HepG2 (cell line): Measurements from ENCODE around the gene PTH2. TPM values are rescaled to one million over a fixed set of nuclear protein-coding genes. Genes with fewer than 3 reads are reported as not detected.

Source experiments
- ATAC-seq: fragments of 200-7000 bp; cut with Tn5 transposase; 3 replicates; pipeline ENCODE4 v1.9.1; 2020; ENCODE audit warnings: mild to moderate bottlenecking, moderate library complexity
- BruUV-seq: library from RNA; stranded (reverse); fragments of 400-500 nt; replicated peaks from 2 replicates; lab custom pipeline; 2021; lab: Mats Ljungman, UMichigan
- CTCF ChIA-PET: fragments of 300-600 bp; formaldehyde crosslinking; extraction: SDS; loops from one replicate; lab custom pipeline; 2021; ENCODE audit warnings: low total read pairs, inconsistent platforms, low intra/inter-chr PET ratio; lab: Yijun Ruan, JAX
- POLR2A ChIA-PET: fragments of 350-600 bp; sonication (Branson Sonifier 250); formaldehyde crosslinking; loops from one replicate; lab custom pipeline; 2020; ENCODE audit warnings: antibody characterized with exemption, inconsistent platforms; lab: Yijun Ruan, JAX
- DNase-seq: peaks from one replicate; pipeline ENCODE4 v3.0.0-alpha.2; 2015; ENCODE audit warnings: low spot score
- FAIRE-seq: peaks from 3 replicates; lab custom pipeline; 2011; peaks lifted over from hg19 to GRCh38; lab: Jason Lieb, UNC
- H2AFZ ChIP-seq: one replicate; pipeline ENCODE4 v1.6.1; 2011; ENCODE audit warnings: low read length, inconsistent platforms
- H3K27ac ChIP-seq: fragments of 300-600 bp; 3 replicates; pipeline ENCODE4 v1.8.0; 2011; ENCODE audit warnings: mixed run types, mild to moderate bottlenecking, mixed read lengths, low read length, inconsistent platforms; ENCODE audit not compliant: insufficient read depth; ENCODE audit errors: extremely low read length
- H3K27me3 ChIP-seq, 2 experiments: fragments of 200-600 bp in 1 of 2; 2 replicates in 1 of 2; 3 replicates in 1 of 2; pipeline versions ENCODE4 v1.6.0 to v1.8.0; 2011; ENCODE audit warnings: low read length in 2 of 2, mild to moderate bottlenecking in 2 of 2, moderate library complexity in 2 of 2, inconsistent platforms in 1 of 2; ENCODE audit not compliant: insufficient read depth in 2 of 2, control insufficient read depth in 1 of 2
- H3K36me3 ChIP-seq, 2 experiments: fragments of 200-600 bp in 1 of 2; replicated peaks in 1 of 2; 2 replicates in 1 of 2; 3 replicates in 1 of 2; pipeline versions ENCODE4 v1.5.1 to v1.8.0; 2011; ENCODE audit warnings: low read length in 2 of 2, inconsistent platforms in 1 of 2; ENCODE audit not compliant: insufficient read depth in 2 of 2, control insufficient read depth in 1 of 2
- H3K4me1 ChIP-seq: 2 replicates; pipeline ENCODE4 v1.5.1; 2012; ENCODE audit warnings: low read length, inconsistent platforms; ENCODE audit not compliant: insufficient read depth
- H3K4me2 ChIP-seq: 2 replicates; pipeline ENCODE4 v1.6.0; 2011; ENCODE audit warnings: low read depth, low read length, inconsistent platforms
- H3K4me3 ChIP-seq, 3 experiments: fragments of 200-600 bp in 1 of 3; sonication (generic), shearing (Covaris generic) in 1 of 3; replicated peaks in 1 of 3; 2 replicates each; pipeline ENCODE4 v1.5.1; 2011 to 2016; ENCODE audit warnings: low read length in 3 of 3, inconsistent platforms in 2 of 3, low read depth in 2 of 3, mild to moderate bottlenecking in 2 of 3, control low read depth in 1 of 3, mixed read lengths in 1 of 3; ENCODE audit not compliant: insufficient read depth in 1 of 3
- H3K79me2 ChIP-seq: one replicate; pipeline ENCODE4 v1.6.1; 2011; ENCODE audit warnings: low read length, inconsistent platforms; ENCODE audit not compliant: insufficient read depth
- H3K9ac ChIP-seq: 2 replicates; pipeline ENCODE4 v1.6.0; 2011; ENCODE audit warnings: mild to moderate bottlenecking, low read depth, low read length, inconsistent platforms; ENCODE audit not compliant: insufficient read depth
- H3K9me3 ChIP-seq: 2 replicates; pipeline ENCODE4 v1.5.1; 2012; ENCODE audit warnings: mild to moderate bottlenecking, low read length
- H4K20me1 ChIP-seq: 2 replicates; pipeline ENCODE4 v1.6.0; 2011; ENCODE audit warnings: inconsistent platforms, mild to moderate bottlenecking, low read length, moderate library complexity; ENCODE audit not compliant: insufficient read depth
- MAFF ChIP-seq: IDR thresholded peaks from 2 replicates; pipeline ENCODE4 v1.6.1; 2011; ENCODE audit warnings: low read depth, low read length, improper control_type of control experiment
- NR3C1 ChIP-seq: sonication (generic); formaldehyde crosslinking; IDR thresholded peaks from 2 replicates; pipeline ENCODE4 v1.4.0; 2020; ENCODE audit warnings: missing genetic modification reagents
- PRMT3 ChIP-seq: sonication (generic); formaldehyde crosslinking; IDR thresholded peaks from 2 replicates; pipeline ENCODE4 v1.8.1; 2022; ENCODE audit warnings: low read depth, mild to moderate bottlenecking, moderate library complexity, missing genetic modification reagents, borderline replicate concordance
- SRSF1 ChIP-seq: fragments of 200-400 bp; formaldehyde crosslinking; optimal IDR thresholded peaks from 2 replicates; pipeline ENCODE3; 2017; ENCODE audit warnings: mild to moderate bottlenecking, low read depth, low read length, moderate library complexity
- ZNF451 ChIP-seq: sonication (generic); formaldehyde crosslinking; IDR thresholded peaks from 2 replicates; pipeline ENCODE4 v1.5.0; 2020; ENCODE audit warnings: mild to moderate bottlenecking, missing genetic modification reagents
- ZNF598 ChIP-seq: sonication (generic); formaldehyde crosslinking; IDR thresholded peaks from 2 replicates; pipeline ENCODE4 v1.5.1; 2020; ENCODE audit warnings: mild to moderate bottlenecking, missing genetic modification reagents, borderline replicate concordance
- ZNF629 ChIP-seq: sonication (generic); formaldehyde crosslinking; conservative IDR thresholded peaks from 2 replicates; pipeline ENCODE4 v1.5.0; 2020; ENCODE audit warnings: missing genetic modification reagents
- WGBS: methylation state at CpG from one replicate; pipeline ENCODE4 v1.1.6; 2017; ENCODE audit warnings: low lambda C conversion rate; 5-methylcytosine and 5-hydroxymethylcytosine counted together
- in situ Hi-C: cut with HindIII; loops from 2 replicates; pipeline ENCODE4 v1.10.0; 2017; ENCODE audit warnings: low pct_unique_long_range_greater_than_20kb; ENCODE audit not compliant: extremely low pct_ligation_motif_present
- intact Hi-C: fragments of 100-400 bp; cut with micrococcal nuclease; formaldehyde crosslinking; loops from one replicate; pipeline ENCODE4 v1.10.0; 2022; ENCODE audit not compliant: unreplicated experiment
- polyA plus RNA-seq, 8 experiments: library from polyadenylated mRNA; depleted of rRNA in 3 of 8; stranded (reverse) in 7 of 8; unstranded in 1 of 8; fragments of >200 nt; fragmentation: Illumina TruSeq in 4 of 8; extraction: Trizol in 4 of 8; gene quantifications; 2 replicates each; pipeline versions ENCODE4 v1.2.1 to v1.2.3, GENCODE V29; 2011 to 2016; ENCODE audit warnings: low read depth in 4 of 8, missing spikeins in 1 of 8, mixed read lengths in 1 of 8; ENCODE audit not compliant: insufficient read depth in 1 of 8
- total RNA-seq, 5 experiments: library from RNA; depleted of rRNA; stranded (reverse); fragments of >200 nt; fragmentation: Illumina TruSeq; extraction: Trizol; gene quantifications; 2 replicates each; pipeline ENCODE4 v1.2.3, GENCODE V29; 2016; ENCODE audit warnings: low read depth in 1 of 5
- TF ChIP-seq, protein P1 (sequence below): sonication (generic); formaldehyde crosslinking; IDR thresholded peaks from 2 replicates; pipeline ENCODE4 v1.4.0; 2020; ENCODE audit warnings: mild to moderate bottlenecking, missing genetic modification reagents
- TF ChIP-seq, protein P2 (sequence below), 2 experiments: IDR thresholded peaks; 2 replicates each; pipeline ENCODE4 v1.6.1; 2011 to 2012; ENCODE audit warnings: low read length in 2 of 2, borderline replicate concordance in 1 of 2, low read depth in 1 of 2, mild to moderate bottlenecking in 1 of 2, moderate library complexity in 1 of 2

PTH2 gene
- total and polyA plus RNA-seq, 2 of the 13 experiments (the other 11 are each of a cell fraction or from before 2014, with no cell fraction given), result not detected

DNA sequence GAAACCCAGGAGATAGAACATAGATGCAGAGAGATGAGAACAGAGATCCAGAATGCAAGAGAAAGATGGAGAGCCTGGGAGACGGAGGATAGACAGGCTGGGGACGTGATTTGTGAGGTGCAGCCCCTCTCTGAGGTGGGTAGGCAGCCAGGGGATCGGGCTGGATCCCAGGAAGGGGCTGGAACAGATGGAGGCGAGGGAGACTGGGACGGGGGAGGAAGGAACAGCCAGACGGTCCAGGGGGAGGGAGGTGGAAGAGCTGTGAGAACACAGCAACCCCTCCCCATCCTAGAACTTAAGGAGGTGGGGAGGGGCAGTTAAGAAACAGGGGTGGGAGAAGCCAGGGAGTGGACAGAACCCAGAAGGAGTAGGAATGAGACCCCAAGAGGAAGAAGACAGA lies 15.0 kb upstream of the PTH2 start:
- no TSS peak for BruUV-seq
- in situ Hi-C loops, result no loop called here

More for the DNA sequence above, 15.0 kb upstream of the PTH2 start:
- 3% methylated on average over 6 of the region's 6 CpGs for WGBS
- ATAC-seq, result no peak
- Histone ChIP-seq H3K27me3 (peaks cover 8 to 84% of the 10 kb centered on the region in 2 experiments), H3K9ac (no peak overlapping the region), H3K36me3 (no peaks in the 10 kb centered on the region), H4K20me1 (peaks cover 5% of the 10 kb centered on the region; the same call in 1 of the 2 replicates), H3K9me3 (no peaks in the 10 kb centered on the region), H3K4me1 (peaks cover 12% of the 10 kb centered on the region), H3K27ac (no peak overlapping the region), H3K4me2 (no peak overlapping the region), H2AFZ (no peak overlapping the region), H3K79me2 (no peaks in the 10 kb centered on the region), H3K4me3 (no peak overlapping the region)
- intact Hi-C loops, result no loop called here
- ChIA-PET CTCF (no interaction called here), POLR2A (no interaction called here)
- DNase-seq, result no peak
- FAIRE-seq, result no peak
- TF ChIP-seq ZNF598 (CRISPR knock-in tag), result no peak
- TF ChIP-seq ZNF451 (CRISPR knock-in tag), result no peak
- TF ChIP-seq PRMT3 (CRISPR knock-in tag), result no peak
- no peak for TF ChIP-seq SRSF1
- TF ChIP-seq NR3C1, result no peak
- no peak for TF ChIP-seq MAFF
- TF ChIP-seq, protein P1, sequence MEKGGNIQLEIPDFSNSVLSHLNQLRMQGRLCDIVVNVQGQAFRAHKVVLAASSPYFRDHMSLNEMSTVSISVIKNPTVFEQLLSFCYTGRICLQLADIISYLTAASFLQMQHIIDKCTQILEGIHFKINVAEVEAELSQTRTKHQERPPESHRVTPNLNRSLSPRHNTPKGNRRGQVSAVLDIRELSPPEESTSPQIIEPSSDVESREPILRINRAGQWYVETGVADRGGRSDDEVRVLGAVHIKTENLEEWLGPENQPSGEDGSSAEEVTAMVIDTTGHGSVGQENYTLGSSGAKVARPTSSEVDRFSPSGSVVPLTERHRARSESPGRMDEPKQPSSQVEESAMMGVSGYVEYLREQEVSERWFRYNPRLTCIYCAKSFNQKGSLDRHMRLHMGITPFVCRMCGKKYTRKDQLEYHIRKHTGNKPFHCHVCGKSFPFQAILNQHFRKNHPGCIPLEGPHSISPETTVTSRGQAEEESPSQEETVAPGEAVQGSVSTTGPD, result no peak
- no peak for TF ChIP-seq ZNF629
- TF ChIP-seq, protein P2, sequence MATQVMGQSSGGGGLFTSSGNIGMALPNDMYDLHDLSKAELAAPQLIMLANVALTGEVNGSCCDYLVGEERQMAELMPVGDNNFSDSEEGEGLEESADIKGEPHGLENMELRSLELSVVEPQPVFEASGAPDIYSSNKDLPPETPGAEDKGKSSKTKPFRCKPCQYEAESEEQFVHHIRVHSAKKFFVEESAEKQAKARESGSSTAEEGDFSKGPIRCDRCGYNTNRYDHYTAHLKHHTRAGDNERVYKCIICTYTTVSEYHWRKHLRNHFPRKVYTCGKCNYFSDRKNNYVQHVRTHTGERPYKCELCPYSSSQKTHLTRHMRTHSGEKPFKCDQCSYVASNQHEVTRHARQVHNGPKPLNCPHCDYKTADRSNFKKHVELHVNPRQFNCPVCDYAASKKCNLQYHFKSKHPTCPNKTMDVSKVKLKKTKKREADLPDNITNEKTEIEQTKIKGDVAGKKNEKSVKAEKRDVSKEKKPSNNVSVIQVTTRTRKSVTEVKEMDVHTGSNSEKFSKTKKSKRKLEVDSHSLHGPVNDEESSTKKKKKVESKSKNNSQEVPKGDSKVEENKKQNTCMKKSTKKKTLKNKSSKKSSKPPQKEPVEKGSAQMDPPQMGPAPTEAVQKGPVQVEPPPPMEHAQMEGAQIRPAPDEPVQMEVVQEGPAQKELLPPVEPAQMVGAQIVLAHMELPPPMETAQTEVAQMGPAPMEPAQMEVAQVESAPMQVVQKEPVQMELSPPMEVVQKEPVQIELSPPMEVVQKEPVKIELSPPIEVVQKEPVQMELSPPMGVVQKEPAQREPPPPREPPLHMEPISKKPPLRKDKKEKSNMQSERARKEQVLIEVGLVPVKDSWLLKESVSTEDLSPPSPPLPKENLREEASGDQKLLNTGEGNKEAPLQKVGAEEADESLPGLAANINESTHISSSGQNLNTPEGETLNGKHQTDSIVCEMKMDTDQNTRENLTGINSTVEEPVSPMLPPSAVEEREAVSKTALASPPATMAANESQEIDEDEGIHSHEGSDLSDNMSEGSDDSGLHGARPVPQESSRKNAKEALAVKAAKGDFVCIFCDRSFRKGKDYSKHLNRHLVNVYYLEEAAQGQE (IDR thresholded peaks at IDR 0.05; ENCODE audit: borderline replicate concordance in 1 of 2, low read depth in 1 of 2, low read length in 2 of 2), result no peak
